HEK293T (cell line): ENCODE results near the gene C2orf66.

ENCODE experiments used
- CTCF ChIA-PET: fragments of 350-600 bp; formaldehyde crosslinking; extraction: SDS; loops from one replicate; lab custom pipeline; 2021; ENCODE audit warnings: antibody characterized with exemption, inconsistent platforms; lab: Yijun Ruan, JAX
- POLR2A ChIA-PET: fragments of 350-600 bp; formaldehyde crosslinking; extraction: SDS; loops from one replicate; lab custom pipeline; 2020; ENCODE audit warnings: antibody characterized with exemption, inconsistent platforms; lab: Yijun Ruan, JAX
- DNase-seq: peaks from one replicate; pipeline ENCODE4 v3.0.0; 2012; ENCODE audit warnings: mixed read lengths; ENCODE audit errors: extremely low spot score
- ARNT ChIP-seq: fragments of 450-650 bp; IDR thresholded peaks from 2 replicates; pipeline ENCODE4 v1.6.1; 2017; ENCODE audit warnings: mild to moderate bottlenecking
- BHLHE40 ChIP-seq: fragments of 450-650 bp; IDR thresholded peaks from 2 replicates; pipeline ENCODE4 v1.6.1; 2016; ENCODE audit warnings: mild to moderate bottlenecking, moderate library complexity, borderline replicate concordance
- CTBP1 ChIP-seq: fragments of 450-650 bp; IDR thresholded peaks from 2 replicates; pipeline ENCODE4 v1.6.1; 2016; ENCODE audit warnings: borderline replicate concordance
- ELF4 ChIP-seq: fragments of 450-650 bp; IDR thresholded peaks from 2 replicates; pipeline ENCODE4 v1.6.1; 2017; ENCODE audit warnings: antibody characterized with exemption
- FOXA1 ChIP-seq: fragments of 450-650 bp; IDR thresholded peaks from 2 replicates; pipeline ENCODE4 v1.6.1; 2016; ENCODE audit warnings: mild to moderate bottlenecking
- FOXK2 ChIP-seq: fragments of 450-650 bp; IDR thresholded peaks from 2 replicates; pipeline ENCODE4 v1.6.1; 2016; ENCODE audit warnings: mild to moderate bottlenecking
- FOXM1 ChIP-seq: fragments of 450-650 bp; IDR thresholded peaks from 2 replicates; pipeline ENCODE4 v1.6.1; 2017; ENCODE audit warnings: mild to moderate bottlenecking, borderline replicate concordance
- HDGF ChIP-seq: fragments of 450-650 bp; IDR thresholded peaks from 2 replicates; pipeline ENCODE4 v1.6.1; 2017; ENCODE audit warnings: antibody characterized with exemption, borderline replicate concordance
- L3MBTL2 ChIP-seq: fragments of 450-650 bp; conservative IDR thresholded peaks from 2 replicates; pipeline ENCODE4 v1.6.1; 2016; ENCODE audit warnings: mild to moderate bottlenecking
- LEF1 ChIP-seq: fragments of 450-650 bp; IDR thresholded peaks from 2 replicates; pipeline ENCODE4 v1.6.1; 2017; ENCODE audit warnings: mild to moderate bottlenecking, borderline replicate concordance
- NFRKB ChIP-seq: fragments of 450-650 bp; IDR thresholded peaks from 2 replicates; pipeline ENCODE4 v1.6.1; 2016; ENCODE audit warnings: mild to moderate bottlenecking, moderate library complexity
- SP1 ChIP-seq: fragments of 450-650 bp; IDR thresholded peaks from 2 replicates; pipeline ENCODE4 v1.6.1; 2017
- SUZ12 ChIP-seq: fragments of 450-650 bp; IDR thresholded peaks from 2 replicates; pipeline ENCODE4 v1.6.1; 2016; ENCODE audit warnings: mild to moderate bottlenecking
- TARDBP ChIP-seq: fragments of 450-650 bp; IDR thresholded peaks from 2 replicates; pipeline ENCODE4 v1.6.1; 2016
- ZNF384 ChIP-seq: fragments of 450-650 bp; IDR thresholded peaks from 2 replicates; pipeline ENCODE4 v1.6.1; 2016
- TF ChIP-seq, protein P1 (sequence below): fragments of 450-650 bp; IDR thresholded peaks from 2 replicates; pipeline ENCODE4 v1.6.1; 2016

C2orf66 gene

DNA sequence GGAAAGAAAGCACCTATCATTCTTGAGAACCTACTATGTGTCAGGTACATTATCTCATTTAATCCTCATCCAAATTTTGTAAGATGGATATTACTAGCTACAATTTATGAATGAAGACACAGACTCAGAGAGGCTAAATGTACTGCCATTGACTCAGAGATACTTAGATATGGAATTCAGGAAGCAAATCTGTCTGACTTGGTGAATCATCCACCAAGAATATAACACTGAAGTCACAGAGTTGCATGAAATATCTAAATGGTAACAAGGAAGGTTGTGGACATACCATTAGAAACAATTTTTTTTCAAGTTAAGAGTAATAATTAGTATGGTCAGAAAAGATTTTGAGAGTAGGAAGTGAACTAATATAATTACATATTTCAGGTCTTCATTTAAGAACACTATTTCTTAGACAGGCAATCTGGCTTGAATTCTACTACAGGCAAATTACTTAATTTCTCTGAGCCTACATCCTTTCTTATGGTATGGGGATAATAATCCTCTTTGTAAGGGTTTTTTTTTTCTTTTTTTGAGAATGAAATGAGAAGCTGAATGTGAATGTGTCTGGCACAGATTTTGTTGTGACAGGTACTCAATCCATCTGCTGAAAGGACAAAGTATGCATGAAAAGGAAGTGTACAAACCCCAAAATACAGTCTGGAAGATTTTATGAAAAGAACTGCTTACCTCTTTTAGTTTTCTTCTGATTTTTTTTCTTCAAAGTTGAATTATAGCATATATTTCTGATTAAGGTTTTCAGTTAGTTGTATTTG is 14.8 kb upstream of the C2orf66 start:
- TF ChIP-seq ZNF384 (no peak), SUZ12 (no peak), ELF4 (no peak), FOXA1 (no peak), CTBP1 (no peak), FOXM1 (no peak), BHLHE40 (no peak), SP1 (no peak), FOXK2 (no peak), LEF1 (no peak), TARDBP (no peak), L3MBTL2 (no peak), NFRKB (no peak), ARNT (no peak)
- TF ChIP-seq, protein P1, sequence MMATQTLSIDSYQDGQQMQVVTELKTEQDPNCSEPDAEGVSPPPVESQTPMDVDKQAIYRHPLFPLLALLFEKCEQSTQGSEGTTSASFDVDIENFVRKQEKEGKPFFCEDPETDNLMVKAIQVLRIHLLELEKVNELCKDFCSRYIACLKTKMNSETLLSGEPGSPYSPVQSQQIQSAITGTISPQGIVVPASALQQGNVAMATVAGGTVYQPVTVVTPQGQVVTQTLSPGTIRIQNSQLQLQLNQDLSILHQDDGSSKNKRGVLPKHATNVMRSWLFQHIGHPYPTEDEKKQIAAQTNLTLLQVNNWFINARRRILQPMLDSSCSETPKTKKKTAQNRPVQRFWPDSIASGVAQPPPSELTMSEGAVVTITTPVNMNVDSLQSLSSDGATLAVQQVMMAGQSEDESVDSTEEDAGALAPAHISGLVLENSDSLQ, result no peak
- CTCF ChIA-PET, result no interaction called here
- POLR2A ChIA-PET, result no interaction called here
- no peak for DNase-seq

DNA sequence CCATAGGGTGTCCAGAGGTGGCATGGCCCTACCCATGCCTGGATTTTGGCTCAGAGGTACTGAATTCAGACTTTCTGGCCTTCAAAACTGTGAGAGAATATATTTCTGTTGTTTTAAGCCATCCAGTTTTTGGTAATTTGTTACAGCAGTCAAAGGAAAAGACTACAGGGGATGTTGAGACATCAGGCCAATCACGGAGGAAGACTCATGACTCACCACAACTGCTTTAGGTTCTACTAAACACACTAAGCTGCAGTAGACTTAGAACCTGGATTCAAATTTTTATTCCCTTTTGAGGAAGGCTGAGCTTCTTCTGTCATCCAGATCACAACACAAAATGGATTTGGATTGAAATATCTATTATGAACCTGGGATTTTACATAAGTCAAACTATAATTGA is 12.0 kb upstream of the C2orf66 start:
- ChIA-PET CTCF (no interaction called here), POLR2A (no interaction called here)
- no peak for DNase-seq
- TF ChIP-seq CTBP1, result no peak
- TF ChIP-seq FOXA1, result no peak
- no peak for TF ChIP-seq ZNF384
- TF ChIP-seq FOXM1, result no peak
- no peak for TF ChIP-seq TARDBP
- no peak for TF ChIP-seq NFRKB
- TF ChIP-seq FOXK2, result no peak
- TF ChIP-seq HDGF, result no peak
- TF ChIP-seq ARNT, result no peak
- no peak for TF ChIP-seq L3MBTL2
- no peak for TF ChIP-seq LEF1
- TF ChIP-seq BHLHE40, result no peak
- TF ChIP-seq, protein P1, result no peak
- no peak for TF ChIP-seq SP1
- TF ChIP-seq ELF4, result no peak
- TF ChIP-seq SUZ12, result no peak

DNA sequence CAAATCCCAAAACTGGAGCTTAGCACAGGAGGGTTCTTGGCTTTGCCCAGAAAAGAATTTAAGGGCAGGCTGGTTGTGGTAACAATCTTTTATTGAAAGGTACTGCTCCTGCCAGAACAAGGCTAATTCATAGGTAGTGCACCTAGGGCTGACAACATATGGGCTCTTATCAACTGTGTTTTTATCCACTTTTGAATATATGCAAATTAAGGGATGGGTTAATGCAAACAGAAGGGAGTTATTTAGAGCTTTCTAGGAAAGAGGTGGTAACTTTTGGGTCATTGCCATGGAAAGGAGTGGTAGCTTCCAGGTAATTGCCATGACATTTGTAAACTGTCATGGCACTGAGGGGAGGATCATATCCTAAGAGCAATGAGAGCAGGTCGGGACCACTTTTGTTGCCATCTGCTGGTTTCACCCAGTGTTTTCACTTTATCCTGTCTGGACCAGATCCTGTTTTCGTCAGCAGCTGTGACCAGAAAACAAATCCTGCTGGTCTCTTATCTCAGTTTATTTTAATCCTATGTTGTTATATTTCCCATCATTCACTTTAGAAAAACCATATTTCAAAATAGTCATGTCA is 981 bp downstream of the C2orf66 start:
- ChIA-PET POLR2A (interaction anchor here (1.0 kb wide), 1 partner anchor 9 kb away, joined by 5 read pairs; the partner anchor contains the start of gene GTF3C3), CTCF (no interaction called here)
- no peak for DNase-seq
- TF ChIP-seq SUZ12, result no peak

DNA sequence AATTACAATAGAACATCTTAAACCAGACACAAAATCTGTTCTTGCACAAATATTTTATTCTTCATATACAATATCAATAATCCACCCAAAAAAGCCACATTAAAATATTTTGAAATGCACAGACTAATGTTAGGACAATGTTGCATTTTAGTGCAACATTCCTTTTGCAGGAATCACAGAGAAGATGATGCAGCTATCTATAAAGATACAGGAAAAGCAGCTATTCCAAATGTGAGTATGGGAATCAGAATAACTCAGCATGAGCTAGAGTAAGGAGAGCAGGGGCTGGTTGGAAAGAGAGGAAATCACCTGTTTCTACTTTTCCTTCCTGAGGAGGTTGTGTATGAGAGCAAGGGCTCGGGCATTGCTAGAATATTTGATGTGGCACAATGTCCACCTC is 4.8 kb downstream of the C2orf66 start:
- ChIA-PET CTCF (no interaction called here), POLR2A (no interaction called here)
- no peak for TF ChIP-seq SP1
- no peak for TF ChIP-seq HDGF
- no peak for TF ChIP-seq ARNT
- DNase-seq, result no peak

DNA sequence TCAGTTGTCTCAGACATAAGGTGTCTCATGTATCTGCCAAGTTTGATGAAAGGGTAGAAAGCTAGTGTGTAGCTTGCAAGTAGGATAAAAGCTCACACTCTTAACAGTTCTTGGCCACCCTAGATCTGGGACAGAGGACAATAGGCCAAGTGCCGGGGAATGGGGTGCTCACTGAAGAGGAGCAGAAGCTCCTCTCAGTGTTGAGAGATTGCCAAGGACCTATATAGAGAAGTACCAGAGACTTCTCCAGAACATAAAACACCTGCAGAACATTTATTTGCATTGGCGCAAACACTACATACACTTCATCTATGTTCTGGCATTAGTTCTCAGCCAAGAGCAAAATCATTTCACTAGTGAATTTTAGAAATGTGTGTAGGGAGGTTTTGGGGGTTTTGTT is 6.8 kb downstream of the C2orf66 start:
- no peak for DNase-seq
- CTCF ChIA-PET, result no interaction called here
- TF ChIP-seq TARDBP, result no peak
- TF ChIP-seq, protein P1, result no peak
- TF ChIP-seq LEF1, result no peak
- no peak for TF ChIP-seq BHLHE40
- no peak for TF ChIP-seq HDGF
- no peak for TF ChIP-seq ELF4
- TF ChIP-seq NFRKB, result no peak
- no peak for TF ChIP-seq FOXK2
- TF ChIP-seq ARNT, result no peak
- TF ChIP-seq FOXA1, result no peak
- TF ChIP-seq FOXM1, result no peak
- no peak for TF ChIP-seq ZNF384
- no peak for TF ChIP-seq CTBP1
- no peak for TF ChIP-seq SUZ12
- TF ChIP-seq SP1, result no peak
- TF ChIP-seq L3MBTL2, result no peak
- POLR2A ChIA-PET, result no interaction called here

DNA sequence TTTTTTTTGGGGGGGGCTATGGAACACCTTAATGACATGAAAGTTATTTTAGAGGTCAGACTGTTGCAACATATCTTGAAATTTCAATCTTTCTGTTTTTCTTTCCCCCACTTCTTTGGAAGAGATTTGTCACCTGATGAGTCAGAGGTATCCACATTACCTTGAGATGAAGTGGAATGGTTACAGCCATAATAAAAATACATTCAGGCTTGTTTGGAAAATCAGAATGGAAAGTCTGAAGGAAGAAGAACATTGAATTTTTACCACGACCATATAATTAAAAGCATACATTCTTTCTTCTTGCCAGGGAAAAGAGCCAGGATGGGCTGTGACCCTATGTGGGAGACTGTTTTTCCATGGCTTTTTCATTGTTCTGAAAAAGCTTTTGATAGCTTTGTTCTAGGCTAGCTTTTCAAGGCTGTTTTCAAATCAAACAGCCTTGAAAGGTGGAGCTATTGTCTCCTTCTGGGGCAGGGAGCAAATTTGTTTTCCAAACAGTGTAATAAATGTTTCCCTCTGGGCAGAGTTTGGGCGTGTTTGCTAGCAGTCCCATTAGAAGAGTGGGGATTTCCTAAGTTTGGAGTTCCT is 7.4 kb downstream of the C2orf66 start:
- ChIA-PET POLR2A (no interaction called here), CTCF (no interaction called here)
- DNase-seq, result no peak
- no peak for TF ChIP-seq LEF1
- TF ChIP-seq FOXM1, result no peak
- TF ChIP-seq ARNT, result no peak
- no peak for TF ChIP-seq BHLHE40
- no peak for TF ChIP-seq L3MBTL2
- TF ChIP-seq SUZ12, result no peak
